ENCODE measurements around the gene CHEK2.
"Not testable (repeated sequence)": the region's sequence is repeated elsewhere in the genome, so short reads cannot be mapped to it uniquely, and the experiment has no call there.

CHEK2 gene

GRCh38 chr22:28679611-28680287, 61.9 kb downstream of the CHEK2 start, which contains the start of gene TTC28:
TSS of gene TTC28 (minus strand) at chr22:28679840. CDS start at chr22:28679723, 117 bp downstream.
- peak; percentile 67 for DNase-seq (ENCODE audit: low read depth)
- peak within 1 kb of the TSS; percentile 64 for H3K4me3 ChIP-seq (ENCODE audit: low read depth, low read length)

- peak; percentile 22 for DNase-seq (ENCODE audit: low read depth)
- H3K4me3 ChIP-seq (ENCODE audit: low read depth, low read length), result peak overlapping the region; percentile 64
Observed at GRCh38 chr22:28678778-28679610, 62.6 kb downstream of the CHEK2 start.

- H3K4me3 ChIP-seq (ENCODE audit: low read depth, low read length), result not testable (repeated sequence)
Observed at GRCh38 chr22:28678170-28678569, 63.5 kb downstream of the CHEK2 start.

GRCh38 chr22:28674121-28674563, 67.5 kb downstream of the CHEK2 start:
- H3K4me3 ChIP-seq (ENCODE audit: low read depth, low read length), result no peak overlapping the region
- TF ChIP-seq CTCF (IDR thresholded peaks at IDR 0.05; ENCODE audit: insufficient read depth, low read depth, low read length, missing control alignments), result no peak
- DNase-seq (ENCODE audit: low read depth), result peak; percentile 82

More at GRCh38 chr22:28678170-28678569, 63.5 kb downstream of the CHEK2 start:
- not testable (repeated sequence) for DNase-seq (ENCODE audit: low read depth)

GRCh38 chr22:28670756-28671155, 70.9 kb downstream of the CHEK2 start:
- DNase-seq (ENCODE audit: low read depth), result no peak

GRCh38 chr22:28670161-28670560, 71.5 kb downstream of the CHEK2 start:
- DNase-seq (ENCODE audit: low read depth), result no peak
- no peak for TF ChIP-seq CTCF (IDR thresholded peaks at IDR 0.05; ENCODE audit: insufficient read depth, low read depth, low read length, missing control alignments)
- no peak overlapping the region for H3K4me3 ChIP-seq (ENCODE audit: low read depth, low read length)

More at GRCh38 chr22:28670756-28671155, 70.9 kb downstream of the CHEK2 start:
- TF ChIP-seq CTCF (IDR thresholded peaks at IDR 0.05; ENCODE audit: insufficient read depth, low read depth, low read length, missing control alignments), result no peak
- H3K4me3 ChIP-seq (ENCODE audit: low read depth, low read length), result no peak overlapping the region

GRCh38 chr22:28669387-28669786, 72.2 kb downstream of the CHEK2 start:
- no peak for DNase-seq (ENCODE audit: low read depth)
- no peak for TF ChIP-seq CTCF (IDR thresholded peaks at IDR 0.05; ENCODE audit: insufficient read depth, low read depth, low read length, missing control alignments)
- no peak overlapping the region for H3K4me3 ChIP-seq (ENCODE audit: low read depth, low read length)

GRCh38 chr22:28663569-28663942, 78.1 kb downstream of the CHEK2 start:
- not testable (repeated sequence) for DNase-seq (ENCODE audit: low read depth); H3K4me3 ChIP-seq (ENCODE audit: low read depth, low read length)

GRCh38 chr22:28658448-28658847, 83.2 kb downstream of the CHEK2 start:
- DNase-seq (ENCODE audit: low read depth), result no peak
- no peak for TF ChIP-seq CTCF (IDR thresholded peaks at IDR 0.05; ENCODE audit: insufficient read depth, low read depth, low read length, missing control alignments)
- no peak overlapping the region for H3K4me3 ChIP-seq (ENCODE audit: low read depth, low read length)

Measured in GM12865 (cell line).